K562 (cell line): ENCODE data around the gene NSRP1.

ENCODE experiments used
- ARHGAP35 ChIP-seq: fragments of 450-650 bp; IDR thresholded peaks from 2 replicates; pipeline ENCODE4 v1.6.1; 2018; ENCODE audit not compliant: partially characterized antibody
- ATF1 ChIP-seq, 2 experiments: fragments of 450-650 bp in 1 of 2; IDR thresholded peaks; 2 replicates each; pipeline ENCODE4 v1.6.1; 2016; ENCODE audit warnings: missing compliant biosample characterization in 1 of 2, missing genetic modification characterization in 1 of 2
- ZHX1 ChIP-seq: fragments of 150-350 bp; conservative IDR thresholded peaks from 2 replicates; pipeline ENCODE4 v1.6.1; 2014; ENCODE audit warnings: low read length
- ZNF274 ChIP-seq: IDR thresholded peaks from 2 replicates; pipeline ENCODE4 v1.6.1; 2011; ENCODE audit warnings: low read depth, mild to moderate bottlenecking, low read length, moderate library complexity, borderline replicate concordance

GRCh38 chr17:30212750-30213149, 96.1 kb downstream of the NSRP1 start:
- TF ChIP-seq ARHGAP35: no peak
- TF ChIP-seq ZNF274: no peak
- TF ChIP-seq ZHX1: no peak
- TF ChIP-seq ATF1 (CRISPR knock-in tag; IDR thresholded peaks at IDR 0.05): no peak
- no peak for TF ChIP-seq ATF1 (tag; IDR thresholded peaks at IDR 0.05)
